ENCODE measurements around the gene CCM2L.

DNA sequence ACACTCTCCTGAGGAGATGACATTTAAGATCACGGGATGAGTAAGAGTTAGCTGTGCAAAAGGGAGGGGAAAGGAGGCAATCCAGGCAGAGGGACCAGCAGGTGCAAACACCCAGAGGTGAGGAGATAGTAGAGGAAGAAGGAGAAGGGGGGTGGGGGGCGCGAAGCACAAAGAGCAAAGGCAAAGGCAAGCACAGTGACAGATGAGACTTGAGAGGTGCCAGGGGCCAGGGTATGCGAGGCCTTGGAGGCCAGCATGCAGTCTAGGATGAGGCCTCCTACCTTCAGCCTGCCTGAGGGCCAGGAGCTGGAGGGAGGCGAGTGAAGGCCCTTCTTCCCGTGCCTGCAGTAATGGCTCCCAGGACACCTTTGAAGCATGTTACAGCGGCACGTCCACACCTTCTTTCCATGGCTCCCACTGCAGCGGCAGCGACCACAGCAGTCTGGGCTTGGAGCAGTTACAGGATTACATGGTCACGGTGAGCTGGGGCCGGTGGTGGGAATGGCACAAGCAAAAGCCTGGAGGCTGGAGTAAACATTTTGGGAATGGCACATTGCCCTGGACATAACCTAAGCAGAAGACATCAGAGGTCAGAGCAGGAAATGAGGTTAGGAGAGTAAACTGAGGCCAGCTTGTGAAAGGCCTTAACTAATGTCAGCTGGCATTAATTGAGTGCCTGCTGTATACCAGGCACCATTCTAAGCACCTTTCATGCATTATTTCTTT, 18.6 kb downstream of the CCM2L start:
- TF ChIP-seq POLR2A (IDR thresholded peaks at IDR 0.05; ENCODE audit: low read depth, low read length) = no peak
- TF ChIP-seq TAF1 (IDR thresholded peaks at IDR 0.05; ENCODE audit: borderline replicate concordance, low read depth, low read length) = no peak
